DND-41 (cell line): ENCODE results near the gene TBL1X.

Experiments
- ATAC-seq: fragments of 200-7000 bp; cut with Tn5 transposase; 3 replicates; pipeline ENCODE4 v1.9.1; 2021; ENCODE audit warnings: low read depth; ENCODE audit not compliant: insufficient read depth
- DNase-seq: peaks from one replicate; pipeline ENCODE4 v3.0.0-alpha.2; 2020
- H2AFZ ChIP-seq: 2 replicates; pipeline ENCODE4 v1.6.0; 2012; ENCODE audit warnings: low read depth, low read length
- H3K27ac ChIP-seq: 2 replicates; pipeline ENCODE4 v1.5.1; 2012; ENCODE audit warnings: low read length, inconsistent platforms
- H3K27me3 ChIP-seq: fragments of 200-600 bp; sonication (generic); 2 replicates; pipeline ENCODE4 v1.6.0; 2012; ENCODE audit warnings: low read length, mild to moderate bottlenecking, inconsistent platforms; ENCODE audit not compliant: insufficient read depth, poor library complexity
- H3K36me3 ChIP-seq: 2 replicates; pipeline ENCODE4 v1.5.1; 2012; ENCODE audit warnings: low read length, inconsistent platforms; ENCODE audit not compliant: insufficient read depth
- H3K4me1 ChIP-seq: 2 replicates; pipeline ENCODE4 v1.5.1; 2012; ENCODE audit warnings: mild to moderate bottlenecking, low read length; ENCODE audit not compliant: insufficient read depth
- H3K4me2 ChIP-seq: 2 replicates; pipeline ENCODE4 v1.6.0; 2012; ENCODE audit warnings: mild to moderate bottlenecking, moderate library complexity, low read length, inconsistent platforms; ENCODE audit not compliant: insufficient read depth
- H3K4me3 ChIP-seq, 2 experiments: fragments of 200-600 bp in 1 of 2; shearing (Covaris generic) in 1 of 2; 2 replicates each; pipeline ENCODE4 v1.5.1; 2012 to 2016; ENCODE audit warnings: inconsistent platforms in 2 of 2, low read length in 2 of 2, mild to moderate bottlenecking in 2 of 2, low read depth in 1 of 2, moderate library complexity in 1 of 2
- H3K79me2 ChIP-seq: 2 replicates; pipeline ENCODE4 v1.6.0; 2012; ENCODE audit warnings: low read length, inconsistent platforms; ENCODE audit not compliant: insufficient read depth
- H3K9ac ChIP-seq: 2 replicates; pipeline ENCODE4 v1.6.0; 2012; ENCODE audit warnings: low read depth, mild to moderate bottlenecking, inconsistent platforms, low read length, moderate library complexity
- H3K9me3 ChIP-seq: 2 replicates; pipeline ENCODE4 v1.5.1; 2012; ENCODE audit warnings: low read length, moderate library complexity, mild to moderate bottlenecking, inconsistent platforms; ENCODE audit not compliant: insufficient read depth, severe bottlenecking
- H4K20me1 ChIP-seq: 2 replicates; pipeline ENCODE4 v1.6.0; 2012; ENCODE audit warnings: low read length; ENCODE audit not compliant: insufficient read depth
- EZH2 ChIP-seq: IDR thresholded peaks from 3 replicates; pipeline ENCODE4 v1.6.1; 2012; ENCODE audit warnings: borderline replicate concordance, low read depth, mild to moderate bottlenecking, moderate library complexity, low read length, inconsistent platforms; ENCODE audit not compliant: severe bottlenecking
- TF ChIP-seq, protein P1 (sequence below): IDR thresholded peaks from 2 replicates; pipeline ENCODE4 v1.5.1; 2012; ENCODE audit warnings: borderline replicate concordance, low read length, moderate library complexity, mild to moderate bottlenecking; ENCODE audit not compliant: poor library complexity, severe bottlenecking; ENCODE audit errors: extremely low read depth

TBL1X gene

GRCh38 chrX:9788911-9789310, 324.1 kb downstream of the TBL1X start:
- H2AFZ ChIP-seq: no peak overlapping the region
- ATAC-seq (no peak), DNase-seq (no peak)
- no peak overlapping the region for H3K27ac ChIP-seq
- H3K79me2 ChIP-seq: no peaks in the 10 kb centered on the region
- no peaks in the 10 kb centered on the region for H3K9me3 ChIP-seq
- no peak overlapping the region for H3K4me2 ChIP-seq
- H3K9ac ChIP-seq: no peak overlapping the region
- no peaks in the 10 kb centered on the region for H3K36me3 ChIP-seq
- H3K4me1 ChIP-seq: no peaks in the 10 kb centered on the region
- TF ChIP-seq, protein P1, sequence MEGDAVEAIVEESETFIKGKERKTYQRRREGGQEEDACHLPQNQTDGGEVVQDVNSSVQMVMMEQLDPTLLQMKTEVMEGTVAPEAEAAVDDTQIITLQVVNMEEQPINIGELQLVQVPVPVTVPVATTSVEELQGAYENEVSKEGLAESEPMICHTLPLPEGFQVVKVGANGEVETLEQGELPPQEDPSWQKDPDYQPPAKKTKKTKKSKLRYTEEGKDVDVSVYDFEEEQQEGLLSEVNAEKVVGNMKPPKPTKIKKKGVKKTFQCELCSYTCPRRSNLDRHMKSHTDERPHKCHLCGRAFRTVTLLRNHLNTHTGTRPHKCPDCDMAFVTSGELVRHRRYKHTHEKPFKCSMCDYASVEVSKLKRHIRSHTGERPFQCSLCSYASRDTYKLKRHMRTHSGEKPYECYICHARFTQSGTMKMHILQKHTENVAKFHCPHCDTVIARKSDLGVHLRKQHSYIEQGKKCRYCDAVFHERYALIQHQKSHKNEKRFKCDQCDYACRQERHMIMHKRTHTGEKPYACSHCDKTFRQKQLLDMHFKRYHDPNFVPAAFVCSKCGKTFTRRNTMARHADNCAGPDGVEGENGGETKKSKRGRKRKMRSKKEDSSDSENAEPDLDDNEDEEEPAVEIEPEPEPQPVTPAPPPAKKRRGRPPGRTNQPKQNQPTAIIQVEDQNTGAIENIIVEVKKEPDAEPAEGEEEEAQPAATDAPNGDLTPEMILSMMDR: no peak
- TF ChIP-seq EZH2: no peak
- H4K20me1 ChIP-seq: no peaks in the 10 kb centered on the region
- H3K27me3 ChIP-seq: no peaks in the 10 kb centered on the region
- no peak overlapping the region for H3K4me3 ChIP-seq

GRCh38 chrX:9789555-9789954, 324.7 kb downstream of the TBL1X start:
- Histone ChIP-seq H2AFZ (no peak overlapping the region), H3K9ac (no peak overlapping the region), H3K4me1 (no peaks in the 10 kb centered on the region), H4K20me1 (no peaks in the 10 kb centered on the region), H3K4me3 (no peak overlapping the region), H3K27ac (no peak overlapping the region), H3K27me3 (no peaks in the 10 kb centered on the region), H3K9me3 (no peaks in the 10 kb centered on the region), H3K36me3 (no peaks in the 10 kb centered on the region), H3K79me2 (no peaks in the 10 kb centered on the region), H3K4me2 (no peak overlapping the region)
- no peak for TF ChIP-seq EZH2
- TF ChIP-seq, protein P1: no peak
- ATAC-seq (no peak), DNase-seq (no peak)
